OCI-LY7 (cell line): ENCODE data around the gene POTEH. TPM values are rescaled to one million over a fixed set of nuclear protein-coding genes. Genes with fewer than 3 reads are reported as not detected.
A peak's percentile ranks its signal among the peaks of the same experiment; 100 is the strongest.
"Not testable (repeated sequence)": the region's sequence is repeated elsewhere in the genome, so short reads cannot be mapped to it uniquely, and the experiment has no call there.

Source experiments
- BruUV-seq: library from RNA; stranded (reverse); fragments of 400-500 nt; replicated peaks from 2 replicates; lab custom pipeline; 2021; lab: Mats Ljungman, UMichigan
- CTCF ChIA-PET: fragments of 300-600 bp; sonication (Branson Sonifier 250); formaldehyde crosslinking; loops from one replicate; lab custom pipeline; 2022; ENCODE audit warnings: antibody characterized with exemption; ENCODE audit not compliant: unreplicated experiment; lab: Charles Lee
- POLR2A ChIA-PET: fragments of 300-600 bp; sonication (Branson Sonifier 250); formaldehyde crosslinking; loops from one replicate; lab custom pipeline; 2022; ENCODE audit warnings: antibody characterized with exemption; lab: Charles Lee
- DNase-seq: peaks from one replicate; pipeline ENCODE4 v3.0.0-alpha.2; 2015; ENCODE audit warnings: low spot score
- H2AFZ ChIP-seq: fragments of 200-600 bp; sonication (generic), shearing (Covaris generic); 2 replicates; pipeline ENCODE4 v1.6.1; 2014; ENCODE audit warnings: mild to moderate bottlenecking, antibody characterized with exemption, low read length, moderate library complexity
- H3K27ac ChIP-seq: fragments of 200-600 bp; sonication (generic); 2 replicates; pipeline ENCODE4 v1.5.1; 2014; ENCODE audit warnings: mixed run types, low read depth, mild to moderate bottlenecking, moderate library complexity, low read length, inconsistent platforms; ENCODE audit not compliant: poor library complexity, severe bottlenecking
- H3K36me3 ChIP-seq: fragments of 200-600 bp; sonication (generic); 2 replicates; pipeline ENCODE4 v1.6.1; 2014; ENCODE audit warnings: mild to moderate bottlenecking, antibody characterized with exemption, low read length, moderate library complexity, mixed read lengths; ENCODE audit not compliant: insufficient read depth
- H3K4me1 ChIP-seq: fragments of 200-600 bp; sonication (generic); 2 replicates; pipeline ENCODE4 v1.5.1; 2014; ENCODE audit warnings: mild to moderate bottlenecking, low read length; ENCODE audit not compliant: insufficient read depth, poor library complexity, severe bottlenecking
- H3K4me2 ChIP-seq: fragments of 200-600 bp; sonication (generic); 2 replicates; pipeline ENCODE4 v1.6.1; 2014; ENCODE audit warnings: mild to moderate bottlenecking, low read length
- H3K4me3 ChIP-seq: fragments of 200-600 bp; sonication (generic); 2 replicates; pipeline ENCODE4 v1.5.1; 2014; ENCODE audit warnings: mild to moderate bottlenecking, low read depth, low read length; ENCODE audit not compliant: poor library complexity, severe bottlenecking
- H3K79me2 ChIP-seq: fragments of 200-600 bp; sonication (generic); 2 replicates; pipeline ENCODE4 v1.6.1; 2016; ENCODE audit warnings: low read depth, mild to moderate bottlenecking, low read length, moderate library complexity, mixed read lengths; ENCODE audit not compliant: insufficient read depth
- H3K9me2 ChIP-seq: fragments of 200-600 bp; sonication (generic); 2 replicates; pipeline ENCODE4 v1.6.1; 2016; ENCODE audit warnings: mild to moderate bottlenecking, low read length, mixed read lengths; ENCODE audit not compliant: insufficient read depth
- H3K9me3 ChIP-seq: fragments of 200-600 bp; sonication (generic); 2 replicates; pipeline ENCODE4 v1.6.1; 2014; ENCODE audit warnings: mild to moderate bottlenecking, mixed run types, low read length, mixed read lengths
- H4K20me1 ChIP-seq: fragments of 200-600 bp; sonication (generic); 2 replicates; pipeline ENCODE4 v1.6.1; 2014; ENCODE audit warnings: mild to moderate bottlenecking, antibody characterized with exemption, low read length, moderate library complexity, mixed read lengths; ENCODE audit not compliant: insufficient read depth
- intact Hi-C: fragments of 100-400 bp; cut with micrococcal nuclease; formaldehyde crosslinking; loops from one replicate; pipeline ENCODE4 v1.10.0; 2022; ENCODE audit not compliant: unreplicated experiment
- total RNA-seq, 2 experiments: library from RNA; depleted of rRNA in 1 of 2; stranded (reverse); fragments of >200 nt in 1 of 2; shearing (Covaris generic) in 1 of 2; gene quantifications; 2 replicates each; pipeline ENCODE4 v1.2.3, GENCODE V29; 2014 to 2022

The POTEH gene
- total RNA-seq, 2 experiments from 2014 or later: 0.79 to 1.2 TPM

- CTCF ChIA-PET, H3K27ac ChIP-seq, POLR2A ChIA-PET, H3K4me1 ChIP-seq, intact Hi-C loops, DNase-seq, H3K36me3 ChIP-seq, BruUV-seq, H3K4me3 ChIP-seq, H4K20me1 ChIP-seq, H2AFZ ChIP-seq, H3K9me3 ChIP-seq, H3K9me2 ChIP-seq, H3K4me2 ChIP-seq, H3K79me2 ChIP-seq: not testable (repeated sequence)
Measured at GRCh38 chr22:15687086-15687485, 2.7 kb upstream of the POTEH start.

GRCh38 chr22:15687676-15688075 lies 2.1 kb upstream of the POTEH start:
- POLR2A ChIA-PET, H2AFZ ChIP-seq, H4K20me1 ChIP-seq, intact Hi-C loops, CTCF ChIA-PET, H3K4me1 ChIP-seq, BruUV-seq, H3K79me2 ChIP-seq, H3K36me3 ChIP-seq, H3K9me2 ChIP-seq, H3K4me2 ChIP-seq, H3K27ac ChIP-seq, H3K9me3 ChIP-seq, H3K4me3 ChIP-seq: not testable (repeated sequence)
- peak; percentile 1 for DNase-seq

- H3K4me2 ChIP-seq, H3K27ac ChIP-seq, CTCF ChIA-PET, POLR2A ChIA-PET, BruUV-seq, H3K4me3 ChIP-seq, H3K79me2 ChIP-seq, intact Hi-C loops, DNase-seq, H3K36me3 ChIP-seq, H3K9me3 ChIP-seq, H3K9me2 ChIP-seq, H3K4me1 ChIP-seq, H2AFZ ChIP-seq, H4K20me1 ChIP-seq: not testable (repeated sequence)
Measured at GRCh38 chr22:15688090-15688489, 1.7 kb upstream of the POTEH start.

- intact Hi-C loops, BruUV-seq: not testable (repeated sequence)
Measured at GRCh38 chr22:15689012-15689748, 646 bp upstream of the POTEH start.

GRCh38 chr22:15713600-15713999 lies 23.8 kb downstream of the POTEH start:
- H3K9me3 ChIP-seq, H3K9me2 ChIP-seq, CTCF ChIA-PET, intact Hi-C loops, H3K79me2 ChIP-seq, H2AFZ ChIP-seq, POLR2A ChIA-PET, H3K4me1 ChIP-seq, BruUV-seq, H3K4me3 ChIP-seq, H3K4me2 ChIP-seq, DNase-seq, H4K20me1 ChIP-seq, H3K36me3 ChIP-seq, H3K27ac ChIP-seq: not testable (repeated sequence)

More at GRCh38 chr22:15689012-15689748, 646 bp upstream of the POTEH start:
- H3K27ac ChIP-seq, H2AFZ ChIP-seq, H3K4me2 ChIP-seq, H3K4me1 ChIP-seq, H4K20me1 ChIP-seq, H3K9me3 ChIP-seq, H3K36me3 ChIP-seq, DNase-seq, H3K79me2 ChIP-seq, H3K4me3 ChIP-seq, CTCF ChIA-PET, POLR2A ChIA-PET, H3K9me2 ChIP-seq: not testable (repeated sequence)

GRCh38 chr22:15714125-15714524 lies 24.3 kb downstream of the POTEH start:
- H4K20me1 ChIP-seq, H3K9me2 ChIP-seq, H3K79me2 ChIP-seq, CTCF ChIA-PET, H3K36me3 ChIP-seq, intact Hi-C loops, H3K4me2 ChIP-seq, H3K27ac ChIP-seq, H3K4me1 ChIP-seq, POLR2A ChIA-PET, H2AFZ ChIP-seq, H3K4me3 ChIP-seq, DNase-seq, BruUV-seq, H3K9me3 ChIP-seq: not testable (repeated sequence)
